HFFc6 (cell line): ENCODE measurements around the gene KDF1. TPM values are rescaled to one million over a fixed set of nuclear protein-coding genes. Genes with fewer than 3 reads are reported as not detected.
A peak's percentile ranks its signal among the peaks of the same experiment; 100 is the strongest.

Source experiments
- DNase-seq: peaks from one replicate; pipeline ENCODE4 v3.0.0-alpha.2; 2018
- H3K27ac Mint-ChIP-seq: 2 replicates; pipeline ENCODE4 v1.8.0; 2020; ENCODE audit warnings: mild to moderate bottlenecking, mixed read lengths
- H3K27me3 Mint-ChIP-seq: 2 replicates; pipeline ENCODE4 v1.8.0; 2021; ENCODE audit warnings: mild to moderate bottlenecking, moderate library complexity, mixed read lengths; ENCODE audit not compliant: insufficient read depth
- H3K36me3 Mint-ChIP-seq: 2 replicates; pipeline ENCODE4 v1.8.0; 2021; ENCODE audit warnings: low read depth, mixed read lengths
- H3K4me1 Mint-ChIP-seq: 2 replicates; pipeline ENCODE4 v1.8.0; 2020; ENCODE audit warnings: low read depth, mixed read lengths
- H3K4me3 Mint-ChIP-seq: 2 replicates; pipeline ENCODE4 v1.8.0; 2020; ENCODE audit warnings: mild to moderate bottlenecking, moderate library complexity, mixed read lengths
- H3K9me3 Mint-ChIP-seq: 2 replicates; pipeline ENCODE4 v1.8.0; 2020; ENCODE audit warnings: mild to moderate bottlenecking, mixed read lengths
- total RNA-seq, 6 experiments: library from RNA; stranded (reverse); fragmentation: NEBNext Ultra II Directional; extraction: Animal tissue kit (Norgen Biotek cat#: 25700); gene quantifications; 2 replicates in 1 of 6; 3 replicates in 5 of 6; pipeline ENCODE4 v1.2.3, GENCODE V29; 2021
- TF ChIP-seq, protein P1 (sequence below): fragments of 200-600 bp; sonication (generic); IDR thresholded peaks from 2 replicates; pipeline ENCODE4 v1.5.0; 2021; ENCODE audit warnings: antibody characterized with exemption, mild to moderate bottlenecking

Gene KDF1
- total RNA-seq, 6 experiments from 2014 or later = not detected

DNA sequence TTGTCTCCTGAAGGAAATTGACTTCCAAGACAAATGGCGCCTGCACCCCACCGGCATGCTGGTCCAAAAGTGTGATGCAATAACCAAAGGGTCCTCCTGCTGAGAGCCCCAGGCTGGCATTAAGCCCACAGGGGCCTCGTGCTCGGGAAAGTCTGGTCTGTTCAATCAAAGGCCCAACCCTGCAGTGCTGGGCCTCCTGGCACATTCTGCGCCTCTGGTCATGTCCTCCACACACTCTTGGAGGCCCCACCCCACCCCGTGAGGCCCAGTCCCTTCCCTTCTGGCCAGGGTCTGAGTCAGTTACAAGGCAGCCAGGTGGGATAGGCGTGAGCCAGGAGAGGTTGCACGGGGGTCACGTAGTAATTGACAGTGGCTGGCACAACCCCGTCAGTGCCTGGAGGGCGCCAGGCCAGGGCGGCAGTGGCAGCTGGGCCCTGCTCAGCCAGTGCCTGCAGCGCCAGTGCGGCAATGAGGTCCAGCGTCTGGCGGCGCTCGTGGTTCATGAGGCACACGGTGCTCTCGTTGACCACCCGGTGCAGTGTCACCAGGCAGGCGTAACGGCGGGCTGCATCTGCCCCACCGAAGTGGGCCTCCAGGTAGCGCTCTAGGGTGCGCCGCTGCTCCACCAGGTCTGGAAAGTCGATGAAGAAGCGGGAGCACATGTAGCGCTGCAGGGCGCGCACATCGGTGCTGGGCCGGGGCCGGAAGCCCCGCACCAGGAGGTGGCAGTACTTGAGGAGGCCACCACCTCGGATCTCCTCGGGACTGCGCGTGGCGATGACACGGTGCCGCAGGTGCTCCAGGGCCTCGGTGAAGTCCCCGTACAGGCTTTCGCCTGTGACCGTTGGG is 45.6 kb upstream of the KDF1 start:
- DNase-seq = peak; percentile 31
- TF ChIP-seq, protein P1, sequence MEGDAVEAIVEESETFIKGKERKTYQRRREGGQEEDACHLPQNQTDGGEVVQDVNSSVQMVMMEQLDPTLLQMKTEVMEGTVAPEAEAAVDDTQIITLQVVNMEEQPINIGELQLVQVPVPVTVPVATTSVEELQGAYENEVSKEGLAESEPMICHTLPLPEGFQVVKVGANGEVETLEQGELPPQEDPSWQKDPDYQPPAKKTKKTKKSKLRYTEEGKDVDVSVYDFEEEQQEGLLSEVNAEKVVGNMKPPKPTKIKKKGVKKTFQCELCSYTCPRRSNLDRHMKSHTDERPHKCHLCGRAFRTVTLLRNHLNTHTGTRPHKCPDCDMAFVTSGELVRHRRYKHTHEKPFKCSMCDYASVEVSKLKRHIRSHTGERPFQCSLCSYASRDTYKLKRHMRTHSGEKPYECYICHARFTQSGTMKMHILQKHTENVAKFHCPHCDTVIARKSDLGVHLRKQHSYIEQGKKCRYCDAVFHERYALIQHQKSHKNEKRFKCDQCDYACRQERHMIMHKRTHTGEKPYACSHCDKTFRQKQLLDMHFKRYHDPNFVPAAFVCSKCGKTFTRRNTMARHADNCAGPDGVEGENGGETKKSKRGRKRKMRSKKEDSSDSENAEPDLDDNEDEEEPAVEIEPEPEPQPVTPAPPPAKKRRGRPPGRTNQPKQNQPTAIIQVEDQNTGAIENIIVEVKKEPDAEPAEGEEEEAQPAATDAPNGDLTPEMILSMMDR = peak; percentile 36
- peaks cover 1% of the 10 kb centered on the region; the same call in 1 of the 2 replicates for H3K36me3 Mint-ChIP-seq
- peaks cover 33% of the 10 kb centered on the region for H3K27me3 Mint-ChIP-seq
- no peaks in the 10 kb centered on the region for H3K9me3 Mint-ChIP-seq
- peaks cover 59% of the 10 kb centered on the region for H3K4me1 Mint-ChIP-seq
- no peak overlapping the region for H3K4me3 Mint-ChIP-seq
- H3K27ac Mint-ChIP-seq = peak overlapping the region; percentile 38

DNA sequence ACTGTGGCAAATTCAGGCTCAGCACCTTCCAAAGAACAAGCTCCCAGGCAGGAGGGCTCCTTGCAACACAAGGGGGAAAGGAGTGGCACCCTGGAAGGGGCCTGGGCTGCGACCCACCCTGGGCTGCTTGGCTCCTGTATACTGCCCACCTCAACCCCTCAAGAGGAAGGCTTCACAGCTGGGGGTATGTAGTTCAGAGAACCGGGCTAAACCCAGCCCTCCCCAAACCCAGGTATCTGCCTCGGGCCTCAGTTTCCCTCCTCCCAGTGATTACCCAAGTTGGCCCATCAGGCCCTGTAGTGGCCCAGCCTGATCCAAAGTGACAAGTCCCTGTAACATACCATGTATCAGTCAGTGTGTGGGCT is 44.9 kb upstream of the KDF1 start:
- H3K9me3 Mint-ChIP-seq = no peaks in the 10 kb centered on the region
- H3K4me1 Mint-ChIP-seq = peaks cover 59% of the 10 kb centered on the region
- no peak for DNase-seq
- H3K4me3 Mint-ChIP-seq = no peak overlapping the region
- peaks cover 8% of the 10 kb centered on the region; the same call in 1 of the 2 replicates for H3K36me3 Mint-ChIP-seq
- TF ChIP-seq, protein P1 = no peak
- no peak overlapping the region for H3K27ac Mint-ChIP-seq
- H3K27me3 Mint-ChIP-seq = peaks cover 35% of the 10 kb centered on the region

DNA sequence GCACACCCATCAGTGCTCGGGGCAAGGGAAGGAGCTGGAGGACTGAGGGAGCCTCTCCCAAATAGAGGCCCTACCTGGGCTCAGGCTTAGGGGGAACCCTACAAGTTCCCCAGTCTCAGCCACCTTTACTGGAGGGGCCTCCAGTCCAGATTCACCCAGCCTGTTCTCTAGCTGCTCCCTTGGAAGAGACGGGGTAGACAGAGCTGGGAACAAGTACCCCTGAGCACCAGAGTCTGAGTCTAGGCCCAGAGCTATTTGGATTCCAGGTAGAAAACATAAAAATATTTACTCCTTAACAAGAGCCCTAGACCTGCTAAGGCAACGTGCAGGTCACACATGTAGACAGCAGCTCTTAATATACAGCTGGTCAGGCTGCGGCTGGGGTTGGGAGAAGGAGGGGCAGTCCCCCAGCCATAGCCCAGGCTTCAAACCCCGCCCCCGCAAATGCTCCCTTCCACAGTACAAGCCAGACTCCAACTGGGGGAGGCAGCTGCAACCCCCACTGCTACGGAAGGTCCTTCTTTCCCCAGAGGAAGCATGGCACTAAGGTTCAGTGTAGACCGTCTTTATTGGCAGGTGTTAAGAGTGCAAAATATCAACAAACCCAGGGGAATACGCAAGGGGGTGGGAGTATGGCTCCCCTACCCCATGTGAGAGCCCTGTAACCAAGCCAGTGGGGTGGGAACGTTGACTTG is 44.4 kb upstream of the KDF1 start:
- Mint-ChIP-seq H3K36me3 (peaks cover 9% of the 10 kb centered on the region; the same call in 1 of the 2 replicates), H3K4me1 (peaks cover 59% of the 10 kb centered on the region), H3K9me3 (no peaks in the 10 kb centered on the region), H3K27me3 (peaks cover 31% of the 10 kb centered on the region), H3K27ac (peak overlapping the region; percentile 60), H3K4me3 (no peak overlapping the region)
- TF ChIP-seq, protein P1 = no peak
- DNase-seq = peak; percentile 42

DNA sequence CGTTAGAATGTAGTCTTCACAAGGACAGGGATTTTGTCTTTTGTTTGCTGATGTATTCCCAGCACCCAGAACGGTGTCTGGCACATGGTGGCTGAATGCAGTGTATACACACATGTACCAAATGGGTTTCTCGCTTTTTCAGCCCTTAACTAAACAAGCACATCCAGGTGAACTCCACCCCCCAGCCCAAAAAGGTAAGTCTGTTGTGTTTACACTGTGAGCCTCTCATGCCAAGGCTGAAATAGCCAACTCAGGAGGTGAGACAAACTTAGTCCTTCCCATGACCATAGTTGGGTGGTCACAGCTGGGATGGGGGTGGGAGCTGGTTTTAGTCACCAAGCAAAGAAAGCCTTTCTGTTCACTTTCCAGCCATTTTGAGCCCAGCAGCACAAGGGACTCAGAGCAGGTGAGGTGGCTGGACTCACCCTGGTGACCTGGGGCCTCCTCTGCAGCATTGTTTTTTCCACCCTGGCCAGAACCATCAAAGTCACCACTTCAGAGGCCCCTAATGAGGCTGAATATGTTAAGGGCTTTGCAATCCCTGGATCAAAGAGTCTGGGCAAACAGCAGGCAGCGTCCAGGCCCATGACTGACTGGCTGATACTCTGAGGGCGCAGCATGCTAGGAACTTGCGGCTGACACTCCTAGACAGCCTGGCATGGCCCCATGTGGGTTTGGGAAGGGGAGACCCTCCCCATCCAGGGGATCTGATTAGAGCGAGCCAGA is 43.6 kb upstream of the KDF1 start:
- peaks cover 31% of the 10 kb centered on the region for H3K27me3 Mint-ChIP-seq
- TF ChIP-seq, protein P1 = no peak
- no peaks in the 10 kb centered on the region for H3K9me3 Mint-ChIP-seq
- no peak overlapping the region for H3K4me3 Mint-ChIP-seq
- peaks cover 60% of the 10 kb centered on the region for H3K4me1 Mint-ChIP-seq
- DNase-seq = no peak
- peaks cover 9% of the 10 kb centered on the region; the same call in 1 of the 2 replicates for H3K36me3 Mint-ChIP-seq
- peak overlapping the region; percentile 60 for H3K27ac Mint-ChIP-seq

DNA sequence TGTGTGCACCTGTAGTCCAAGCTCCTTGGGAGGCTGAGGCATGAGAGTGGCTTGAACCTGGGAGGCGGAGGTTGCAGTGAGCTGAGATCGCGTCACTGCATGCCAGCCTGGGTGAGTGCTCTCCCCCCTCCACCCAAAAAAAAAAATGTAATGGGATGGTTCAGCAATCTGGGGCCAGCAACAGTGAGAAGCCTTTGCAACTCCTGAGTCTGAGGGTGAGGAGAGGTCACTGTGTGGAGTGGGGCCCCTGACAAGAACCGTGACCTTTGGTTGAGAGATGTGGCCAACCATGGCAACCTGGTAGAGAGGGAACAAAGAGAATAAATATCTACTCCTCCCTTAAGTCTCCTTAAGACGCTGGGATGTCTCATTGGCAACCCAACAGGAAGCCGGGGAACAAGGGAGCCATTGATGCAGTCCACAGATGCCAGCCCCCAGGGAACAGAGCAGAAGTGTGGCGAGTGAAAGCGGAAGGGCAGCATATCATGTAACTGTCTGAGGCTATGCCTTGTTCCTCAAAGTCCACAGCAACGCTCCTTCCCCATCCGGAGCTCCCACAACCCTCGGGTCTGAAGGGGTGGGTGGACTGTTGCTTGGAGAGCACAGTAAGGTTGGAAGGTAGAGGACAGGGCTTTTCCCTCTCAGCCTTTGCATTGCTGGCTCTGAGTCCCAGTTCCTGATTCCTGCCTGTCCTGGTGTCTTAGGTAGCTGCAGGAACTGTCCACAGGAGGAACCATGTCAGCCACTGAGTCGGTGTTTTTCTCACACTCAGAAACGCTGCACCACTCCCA is 41.5 kb upstream of the KDF1 start:
- peak; percentile 43 for DNase-seq
- Mint-ChIP-seq H3K9me3 (no peaks in the 10 kb centered on the region), H3K4me3 (peak overlapping the region; percentile 28; the same call in 1 of the 2 replicates), H3K27me3 (peaks cover 26% of the 10 kb centered on the region), H3K4me1 (peaks cover 74% of the 10 kb centered on the region), H3K27ac (peak overlapping the region; percentile 97), H3K36me3 (peaks cover 21% of the 10 kb centered on the region)
- TF ChIP-seq, protein P1 = no peak
